SK-N-SH (cell line): ENCODE data around the gene MGAT4A.

Source experiments
- CHD2 ChIP-seq: fragments of 150-350 bp; IDR thresholded peaks from 2 replicates; pipeline ENCODE4 v1.6.1; 2018; ENCODE audit warnings: low read length; ENCODE audit not compliant: partially characterized antibody
- CTCF ChIP-seq: fragments of 200-600 bp; sonication (generic); IDR thresholded peaks from 2 replicates; pipeline ENCODE4 v1.6.1; 2017; ENCODE audit warnings: antibody characterized with exemption, mild to moderate bottlenecking, moderate library complexity
- FOXJ3 ChIP-seq: sonication (generic); formaldehyde crosslinking; IDR thresholded peaks from 2 replicates; pipeline ENCODE4 v1.5.1; 2020; ENCODE audit warnings: mild to moderate bottlenecking, missing genetic modification reagents
- JUND ChIP-seq: IDR thresholded peaks from 2 replicates; pipeline ENCODE4 v1.4.0; 2012
- MAX ChIP-seq: IDR thresholded peaks from 2 replicates; pipeline ENCODE4 v1.4.0; 2012; ENCODE audit warnings: low read depth
- MXI1 ChIP-seq: IDR thresholded peaks from 2 replicates; pipeline ENCODE4 v1.6.1; 2012; ENCODE audit warnings: mild to moderate bottlenecking, low read depth, low read length, improper control_type of control experiment
- SIN3A ChIP-seq: IDR thresholded peaks from 2 replicates; pipeline ENCODE4 v1.6.1; 2012; ENCODE audit warnings: low read depth, mild to moderate bottlenecking, low read length, moderate library complexity, borderline replicate concordance
- YY1 ChIP-seq: IDR thresholded peaks from 2 replicates; pipeline ENCODE4 v1.4.0; 2012; ENCODE audit warnings: low read depth, mild to moderate bottlenecking
- TF ChIP-seq, protein P1 (sequence below): IDR thresholded peaks from 2 replicates; pipeline ENCODE4 v1.6.1; 2012; ENCODE audit warnings: mild to moderate bottlenecking, low read depth, low read length, moderate library complexity

DNA sequence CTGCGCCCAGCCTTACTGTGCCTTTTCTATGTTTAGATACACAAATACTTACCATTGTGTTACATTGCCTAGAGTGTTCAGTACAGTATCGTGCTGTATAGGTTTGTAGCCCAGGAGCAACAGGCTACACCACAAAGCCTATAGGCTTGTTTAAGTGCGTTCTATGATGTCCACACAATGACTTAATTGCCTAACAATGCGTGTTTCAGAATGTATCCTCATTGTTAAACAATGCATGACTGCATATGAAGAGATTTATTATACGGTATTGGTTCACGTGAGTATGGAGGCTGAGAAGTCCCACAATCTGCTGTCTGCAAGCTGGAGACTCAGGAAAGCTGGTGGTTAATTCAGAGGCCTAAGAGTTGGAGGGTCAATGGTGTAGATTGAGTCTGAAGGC, 46.1 kb upstream of the MGAT4A start:
- TF ChIP-seq CTCF (no peak), MAX (no peak), FOXJ3 (CRISPR knock-in tag) (no peak), YY1 (no peak), CHD2 (no peak), SIN3A (no peak), JUND (no peak), MXI1 (no peak)
- TF ChIP-seq, protein P1, sequence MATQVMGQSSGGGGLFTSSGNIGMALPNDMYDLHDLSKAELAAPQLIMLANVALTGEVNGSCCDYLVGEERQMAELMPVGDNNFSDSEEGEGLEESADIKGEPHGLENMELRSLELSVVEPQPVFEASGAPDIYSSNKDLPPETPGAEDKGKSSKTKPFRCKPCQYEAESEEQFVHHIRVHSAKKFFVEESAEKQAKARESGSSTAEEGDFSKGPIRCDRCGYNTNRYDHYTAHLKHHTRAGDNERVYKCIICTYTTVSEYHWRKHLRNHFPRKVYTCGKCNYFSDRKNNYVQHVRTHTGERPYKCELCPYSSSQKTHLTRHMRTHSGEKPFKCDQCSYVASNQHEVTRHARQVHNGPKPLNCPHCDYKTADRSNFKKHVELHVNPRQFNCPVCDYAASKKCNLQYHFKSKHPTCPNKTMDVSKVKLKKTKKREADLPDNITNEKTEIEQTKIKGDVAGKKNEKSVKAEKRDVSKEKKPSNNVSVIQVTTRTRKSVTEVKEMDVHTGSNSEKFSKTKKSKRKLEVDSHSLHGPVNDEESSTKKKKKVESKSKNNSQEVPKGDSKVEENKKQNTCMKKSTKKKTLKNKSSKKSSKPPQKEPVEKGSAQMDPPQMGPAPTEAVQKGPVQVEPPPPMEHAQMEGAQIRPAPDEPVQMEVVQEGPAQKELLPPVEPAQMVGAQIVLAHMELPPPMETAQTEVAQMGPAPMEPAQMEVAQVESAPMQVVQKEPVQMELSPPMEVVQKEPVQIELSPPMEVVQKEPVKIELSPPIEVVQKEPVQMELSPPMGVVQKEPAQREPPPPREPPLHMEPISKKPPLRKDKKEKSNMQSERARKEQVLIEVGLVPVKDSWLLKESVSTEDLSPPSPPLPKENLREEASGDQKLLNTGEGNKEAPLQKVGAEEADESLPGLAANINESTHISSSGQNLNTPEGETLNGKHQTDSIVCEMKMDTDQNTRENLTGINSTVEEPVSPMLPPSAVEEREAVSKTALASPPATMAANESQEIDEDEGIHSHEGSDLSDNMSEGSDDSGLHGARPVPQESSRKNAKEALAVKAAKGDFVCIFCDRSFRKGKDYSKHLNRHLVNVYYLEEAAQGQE = no peak
